K562 (cell line): ENCODE data around the gene CNIH1.
A peak's percentile ranks its signal among the peaks of the same experiment; 100 is the strongest.

Source experiments
- EP300 ChIP-seq: IDR thresholded peaks from 2 replicates; pipeline ENCODE4 v1.6.1; 2012; ENCODE audit warnings: low read length, improper control_type of control experiment
- KLF16 ChIP-seq: IDR thresholded peaks from 2 replicates; pipeline ENCODE4 v1.6.1; 2016; ENCODE audit warnings: antibody characterized with exemption
- TBP ChIP-seq: optimal IDR thresholded peaks from 2 replicates; pipeline ENCODE3; 2011; ENCODE audit warnings: low read depth, low read length, improper control_type of control experiment
- ZNF586 ChIP-seq: fragments of 450-650 bp; formaldehyde crosslinking; conservative IDR thresholded peaks from 2 replicates; pipeline ENCODE4 v1.4.0; 2020; ENCODE audit warnings: mild to moderate bottlenecking, moderate library complexity
- TF ChIP-seq, protein P1 (sequence below), 3 experiments: IDR thresholded peaks in 2 of 3; conservative IDR thresholded peaks in 1 of 3; 2 replicates each; pipeline ENCODE4 v1.5.1; 2011 to 2012; ENCODE audit warnings: low read length in 3 of 3, mild to moderate bottlenecking in 3 of 3, control low read depth in 2 of 3, improper control_type of control experiment in 1 of 3, inconsistent platforms in 1 of 3, low read depth in 1 of 3, mixed read lengths in 1 of 3, moderate library complexity in 1 of 3; ENCODE audit not compliant: insufficient read depth in 2 of 3
- TF ChIP-seq, protein P2 (sequence below): fragments of 250-450 bp; sonication (Bioruptor Pico); IDR thresholded peaks from 2 replicates; pipeline ENCODE4 v1.5.0; 2020; ENCODE audit warnings: mild to moderate bottlenecking, borderline replicate concordance

DNA sequence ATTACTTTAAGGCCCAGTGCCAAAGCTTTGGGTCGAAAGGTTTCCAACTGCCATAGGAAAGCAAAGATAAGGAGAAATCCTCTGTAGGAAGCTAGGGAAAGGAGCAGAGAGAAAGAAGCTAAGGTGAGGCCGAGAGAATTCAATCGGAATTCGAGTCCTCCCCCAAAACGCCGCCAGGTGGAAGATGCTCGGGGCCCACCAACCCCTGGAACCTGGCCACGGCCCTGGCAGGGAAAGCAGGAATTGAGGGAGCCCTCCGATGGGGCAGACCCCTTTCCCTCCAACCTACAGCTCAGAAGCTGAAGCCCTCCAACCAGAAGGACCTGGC, 47.1 kb upstream of the CNIH1 start:
- TF ChIP-seq, protein P1, sequence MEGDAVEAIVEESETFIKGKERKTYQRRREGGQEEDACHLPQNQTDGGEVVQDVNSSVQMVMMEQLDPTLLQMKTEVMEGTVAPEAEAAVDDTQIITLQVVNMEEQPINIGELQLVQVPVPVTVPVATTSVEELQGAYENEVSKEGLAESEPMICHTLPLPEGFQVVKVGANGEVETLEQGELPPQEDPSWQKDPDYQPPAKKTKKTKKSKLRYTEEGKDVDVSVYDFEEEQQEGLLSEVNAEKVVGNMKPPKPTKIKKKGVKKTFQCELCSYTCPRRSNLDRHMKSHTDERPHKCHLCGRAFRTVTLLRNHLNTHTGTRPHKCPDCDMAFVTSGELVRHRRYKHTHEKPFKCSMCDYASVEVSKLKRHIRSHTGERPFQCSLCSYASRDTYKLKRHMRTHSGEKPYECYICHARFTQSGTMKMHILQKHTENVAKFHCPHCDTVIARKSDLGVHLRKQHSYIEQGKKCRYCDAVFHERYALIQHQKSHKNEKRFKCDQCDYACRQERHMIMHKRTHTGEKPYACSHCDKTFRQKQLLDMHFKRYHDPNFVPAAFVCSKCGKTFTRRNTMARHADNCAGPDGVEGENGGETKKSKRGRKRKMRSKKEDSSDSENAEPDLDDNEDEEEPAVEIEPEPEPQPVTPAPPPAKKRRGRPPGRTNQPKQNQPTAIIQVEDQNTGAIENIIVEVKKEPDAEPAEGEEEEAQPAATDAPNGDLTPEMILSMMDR (IDR thresholded peaks at IDR 0.05 in 2 of 3, conservative IDR thresholded peaks at IDR 0.05 in 1 of 3; ENCODE audit: insufficient read depth in 2 of 3, low read depth in 1 of 3, low read length in 3 of 3), result 0 out of 6 replicates have a peak, but pooled peaks of 1 of the 3 experiments have one; percentile 8
- TF ChIP-seq ZNF586 (CRISPR knock-in tag) (no peak), TBP (no peak), KLF16 (no peak), EP300 (no peak)
- TF ChIP-seq, protein P2, sequence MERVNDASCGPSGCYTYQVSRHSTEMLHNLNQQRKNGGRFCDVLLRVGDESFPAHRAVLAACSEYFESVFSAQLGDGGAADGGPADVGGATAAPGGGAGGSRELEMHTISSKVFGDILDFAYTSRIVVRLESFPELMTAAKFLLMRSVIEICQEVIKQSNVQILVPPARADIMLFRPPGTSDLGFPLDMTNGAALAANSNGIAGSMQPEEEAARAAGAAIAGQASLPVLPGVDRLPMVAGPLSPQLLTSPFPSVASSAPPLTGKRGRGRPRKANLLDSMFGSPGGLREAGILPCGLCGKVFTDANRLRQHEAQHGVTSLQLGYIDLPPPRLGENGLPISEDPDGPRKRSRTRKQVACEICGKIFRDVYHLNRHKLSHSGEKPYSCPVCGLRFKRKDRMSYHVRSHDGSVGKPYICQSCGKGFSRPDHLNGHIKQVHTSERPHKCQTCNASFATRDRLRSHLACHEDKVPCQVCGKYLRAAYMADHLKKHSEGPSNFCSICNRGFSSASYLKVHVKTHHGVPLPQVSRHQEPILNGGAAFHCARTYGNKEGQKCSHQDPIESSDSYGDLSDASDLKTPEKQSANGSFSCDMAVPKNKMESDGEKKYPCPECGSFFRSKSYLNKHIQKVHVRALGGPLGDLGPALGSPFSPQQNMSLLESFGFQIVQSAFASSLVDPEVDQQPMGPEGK (CRISPR knock-in tag), result no peak
